ENCODE data around the gene LHX3.

The LHX3 gene

GRCh38 chr9:136204838-136205706 is at the start of gene LHX3:
LHX3 (minus strand) TSS chr9:136205128; CDS start chr9:136205012, 116 bp downstream.
- no peak for DNase-seq

GRCh38 chr9:136253246-136254130 is 48.6 kb upstream of the LHX3 start:
- no peak for DNase-seq

- DNase-seq, result no peak
Observed at GRCh38 chr9:136252846-136253245, 47.9 kb upstream of the LHX3 start.

- no peak for DNase-seq
Observed at GRCh38 chr9:136252281-136252680, 47.4 kb upstream of the LHX3 start.

GRCh38 chr9:136251264-136252115 is 46.6 kb upstream of the LHX3 start:
- DNase-seq, result no peak

- DNase-seq, result no peak
Observed at GRCh38 chr9:136250676-136251075, 45.7 kb upstream of the LHX3 start.

- no peak for DNase-seq
Observed at GRCh38 chr9:136249877-136250559, 45.1 kb upstream of the LHX3 start.

GRCh38 chr9:136248951-136249876 is 44.3 kb upstream of the LHX3 start:
- DNase-seq, result no peak

GRCh38 chr9:136247947-136248637 is 43.2 kb upstream of the LHX3 start:
- no peak for DNase-seq

GRCh38 chr9:136247551-136247916 is 42.6 kb upstream of the LHX3 start:
- DNase-seq, result no peak

- no peak for DNase-seq
Observed at GRCh38 chr9:136246849-136247550, 42.1 kb upstream of the LHX3 start.

GRCh38 chr9:136245219-136246150 is 40.6 kb upstream of the LHX3 start, which contains the start of gene QSOX2:
QSOX2 (minus strand) TSS chr9:136245812; CDS start chr9:136245803, 9 bp downstream.
- DNase-seq, result peak; percentile 51

- no peak for DNase-seq
Observed at GRCh38 chr9:136244969-136245218, 40.0 kb upstream of the LHX3 start.

GRCh38 chr9:136244122-136244968 is 39.4 kb upstream of the LHX3 start:
- no peak for DNase-seq

GRCh38 chr9:136243631-136244030 is 38.7 kb upstream of the LHX3 start:
- DNase-seq, result no peak

GRCh38 chr9:136242918-136243525 is 38.1 kb upstream of the LHX3 start:
- no peak for DNase-seq

- no peak for DNase-seq
Observed at GRCh38 chr9:136242248-136242647, 37.3 kb upstream of the LHX3 start.
